ENCODE measurements around the gene STRBP. TPM values are rescaled to one million over a fixed set of nuclear protein-coding genes. Genes with fewer than 3 reads are reported as not detected.

Gene STRBP
- total and polyA plus RNA-seq, 9 of the 15 experiments (the other 6 are each of a cell fraction or from before 2014, with no cell fraction given): 27.7 to 84.0 (median 70.2) TPM

- no peak for TF ChIP-seq TRIM25 (IDR thresholded peaks at IDR 0.05; ENCODE audit: borderline replicate concordance)
- TF ChIP-seq ZNF589 (CRISPR knock-in tag; IDR thresholded peaks at IDR 0.05; ENCODE audit: low read depth): no peak
- TF ChIP-seq ZNF280B (CRISPR knock-in tag; IDR thresholded peaks at IDR 0.05): no peak
- TF ChIP-seq, protein P1, sequence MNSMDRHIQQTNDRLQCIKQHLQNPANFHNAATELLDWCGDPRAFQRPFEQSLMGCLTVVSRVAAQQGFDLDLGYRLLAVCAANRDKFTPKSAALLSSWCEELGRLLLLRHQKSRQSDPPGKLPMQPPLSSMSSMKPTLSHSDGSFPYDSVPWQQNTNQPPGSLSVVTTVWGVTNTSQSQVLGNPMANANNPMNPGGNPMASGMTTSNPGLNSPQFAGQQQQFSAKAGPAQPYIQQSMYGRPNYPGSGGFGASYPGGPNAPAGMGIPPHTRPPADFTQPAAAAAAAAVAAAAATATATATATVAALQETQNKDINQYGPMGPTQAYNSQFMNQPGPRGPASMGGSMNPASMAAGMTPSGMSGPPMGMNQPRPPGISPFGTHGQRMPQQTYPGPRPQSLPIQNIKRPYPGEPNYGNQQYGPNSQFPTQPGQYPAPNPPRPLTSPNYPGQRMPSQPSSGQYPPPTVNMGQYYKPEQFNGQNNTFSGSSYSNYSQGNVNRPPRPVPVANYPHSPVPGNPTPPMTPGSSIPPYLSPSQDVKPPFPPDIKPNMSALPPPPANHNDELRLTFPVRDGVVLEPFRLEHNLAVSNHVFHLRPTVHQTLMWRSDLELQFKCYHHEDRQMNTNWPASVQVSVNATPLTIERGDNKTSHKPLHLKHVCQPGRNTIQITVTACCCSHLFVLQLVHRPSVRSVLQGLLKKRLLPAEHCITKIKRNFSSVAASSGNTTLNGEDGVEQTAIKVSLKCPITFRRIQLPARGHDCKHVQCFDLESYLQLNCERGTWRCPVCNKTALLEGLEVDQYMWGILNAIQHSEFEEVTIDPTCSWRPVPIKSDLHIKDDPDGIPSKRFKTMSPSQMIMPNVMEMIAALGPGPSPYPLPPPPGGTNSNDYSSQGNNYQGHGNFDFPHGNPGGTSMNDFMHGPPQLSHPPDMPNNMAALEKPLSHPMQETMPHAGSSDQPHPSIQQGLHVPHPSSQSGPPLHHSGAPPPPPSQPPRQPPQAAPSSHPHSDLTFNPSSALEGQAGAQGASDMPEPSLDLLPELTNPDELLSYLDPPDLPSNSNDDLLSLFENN (IDR thresholded peaks at IDR 0.05; ENCODE audit: low read depth in 2 of 2, low read length in 2 of 2): no peak
- no peak for TF ChIP-seq KLF1 (tag; IDR thresholded peaks at IDR 0.05)
- TF ChIP-seq, protein P2, sequence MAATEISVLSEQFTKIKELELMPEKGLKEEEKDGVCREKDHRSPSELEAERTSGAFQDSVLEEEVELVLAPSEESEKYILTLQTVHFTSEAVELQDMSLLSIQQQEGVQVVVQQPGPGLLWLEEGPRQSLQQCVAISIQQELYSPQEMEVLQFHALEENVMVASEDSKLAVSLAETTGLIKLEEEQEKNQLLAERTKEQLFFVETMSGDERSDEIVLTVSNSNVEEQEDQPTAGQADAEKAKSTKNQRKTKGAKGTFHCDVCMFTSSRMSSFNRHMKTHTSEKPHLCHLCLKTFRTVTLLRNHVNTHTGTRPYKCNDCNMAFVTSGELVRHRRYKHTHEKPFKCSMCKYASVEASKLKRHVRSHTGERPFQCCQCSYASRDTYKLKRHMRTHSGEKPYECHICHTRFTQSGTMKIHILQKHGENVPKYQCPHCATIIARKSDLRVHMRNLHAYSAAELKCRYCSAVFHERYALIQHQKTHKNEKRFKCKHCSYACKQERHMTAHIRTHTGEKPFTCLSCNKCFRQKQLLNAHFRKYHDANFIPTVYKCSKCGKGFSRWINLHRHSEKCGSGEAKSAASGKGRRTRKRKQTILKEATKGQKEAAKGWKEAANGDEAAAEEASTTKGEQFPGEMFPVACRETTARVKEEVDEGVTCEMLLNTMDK (IDR thresholded peaks at IDR 0.05; ENCODE audit: borderline replicate concordance, insufficient read depth, low read depth, low read length, poor library complexity, severe bottlenecking): no peak
- TF ChIP-seq HOXB6 (CRISPR knock-in tag; IDR thresholded peaks at IDR 0.05; ENCODE audit: borderline replicate concordance): no peak
Observed at GRCh38 chr9:123278361-123278760, 10.0 kb upstream of the STRBP start (continued).

All from K562 (cell line).